Measurements from ENCODE around the gene RAD51B. TPM values are rescaled to one million over a fixed set of nuclear protein-coding genes. Genes with fewer than 3 reads are reported as not detected.

RAD51B gene
- total RNA-seq, 1 experiment from 2014 or later: 10.8 TPM

- TF ChIP-seq EZH2 (IDR thresholded peaks at IDR 0.05; ENCODE audit: low read length, unreplicated experiment) (no peak), EZH2phosphoT487 (IDR thresholded peaks at IDR 0.05; ENCODE audit: borderline replicate concordance, low read length) (no peak), CTCF (conservative IDR thresholded peaks at IDR 0.05; ENCODE audit: low read depth, low read length) (no peak)
- H3K9me3 ChIP-seq (ENCODE audit: low read length): no peaks in the 10 kb centered on the region
- peaks cover 5% of the 10 kb centered on the region for H3F3A ChIP-seq (ENCODE audit: low read length, unreplicated experiment)
- H3K79me2 ChIP-seq (ENCODE audit: low read length): no peaks in the 10 kb centered on the region
- ChIA-PET CTCF (no interaction called here), POLR2A (ENCODE audit: unreplicated experiment) (no interaction called here)
- no peaks in the 10 kb centered on the region for H4K20me1 ChIP-seq (ENCODE audit: low read length)
- H3K4me2 ChIP-seq (ENCODE audit: low read length): no peak overlapping the region
- H3K4me3 ChIP-seq (ENCODE audit: low read length): no peak overlapping the region
- DNase-seq (no peak), ATAC-seq (no peak)
- no peak overlapping the region for H3K9ac ChIP-seq (ENCODE audit: low read length)
- no peak overlapping the region for H3K27ac ChIP-seq (ENCODE audit: low read length)
- intact Hi-C loops (cut with micrococcal nuclease): loop anchor here (2.0 kb wide), 1 partner anchor 26 kb away; no protein-coding TSS in a partner anchor
- H3K36me3 ChIP-seq (ENCODE audit: low read depth, low read length): no peaks in the 10 kb centered on the region
- no TSS peak for BruUV-seq (replicated peaks)
- no peak overlapping the region for H2AFZ ChIP-seq (ENCODE audit: low read length)
- peaks cover 59% of the 10 kb centered on the region for H3K4me1 ChIP-seq (ENCODE audit: insufficient read depth, low read length)
- no peaks in the 10 kb centered on the region for H3K27me3 ChIP-seq (ENCODE audit: low read length)
- no peaks in the 10 kb centered on the region for H3K9me2 ChIP-seq (replicated peaks; ENCODE audit: low read length)
Measured at GRCh38 chr14:68551045-68551683, 731.6 kb downstream of the RAD51B start.

- Histone ChIP-seq H3K27me3 (ENCODE audit: low read length) (no peaks in the 10 kb centered on the region), H2AFZ (ENCODE audit: low read length) (no peak overlapping the region), H3F3A (ENCODE audit: low read length, unreplicated experiment) (peaks cover 5% of the 10 kb centered on the region), H3K4me3 (ENCODE audit: low read length) (no peak overlapping the region), H3K9ac (ENCODE audit: low read length) (no peak overlapping the region), H3K4me1 (ENCODE audit: insufficient read depth, low read length) (peaks cover 50% of the 10 kb centered on the region), H3K27ac (ENCODE audit: low read length) (no peak overlapping the region), H3K9me2 (replicated peaks; ENCODE audit: low read length) (no peaks in the 10 kb centered on the region), H3K9me3 (ENCODE audit: low read length) (no peaks in the 10 kb centered on the region), H3K79me2 (ENCODE audit: low read length) (no peaks in the 10 kb centered on the region), H4K20me1 (ENCODE audit: low read length) (no peaks in the 10 kb centered on the region), H3K36me3 (ENCODE audit: low read depth, low read length) (no peaks in the 10 kb centered on the region), H3K4me2 (ENCODE audit: low read length) (no peak overlapping the region)
- intact Hi-C loops (cut with micrococcal nuclease): no loop called here
- TF ChIP-seq EZH2 (IDR thresholded peaks at IDR 0.05; ENCODE audit: low read length, unreplicated experiment) (no peak), EZH2phosphoT487 (IDR thresholded peaks at IDR 0.05; ENCODE audit: borderline replicate concordance, low read length) (no peak), CTCF (conservative IDR thresholded peaks at IDR 0.05; ENCODE audit: low read depth, low read length) (no peak)
- DNase-seq (no peak), ATAC-seq (no peak)
- BruUV-seq (replicated peaks): no TSS peak
- POLR2A ChIA-PET (ENCODE audit: unreplicated experiment): no interaction called here
- CTCF ChIA-PET: no interaction called here
Measured at GRCh38 chr14:68552075-68552474, 732.5 kb downstream of the RAD51B start.

DNA sequence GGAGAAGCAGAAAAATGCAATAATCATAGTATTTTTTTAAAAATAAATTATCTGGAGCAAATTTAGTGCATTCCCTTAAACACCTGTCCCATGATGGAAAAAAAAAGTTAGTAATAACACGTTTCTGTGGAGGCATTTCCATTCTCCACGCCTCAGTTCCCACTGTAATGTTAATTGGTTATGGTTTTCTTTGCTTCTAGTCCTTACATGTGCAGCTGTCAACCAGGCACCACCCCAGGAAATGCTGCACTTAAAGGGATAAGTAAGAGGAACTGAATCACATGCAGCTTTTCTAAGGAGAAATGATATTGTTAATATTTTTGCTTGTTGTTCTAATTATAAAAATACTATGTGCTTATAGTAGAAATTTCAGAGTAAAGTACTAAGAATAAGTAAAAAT lies 733.0 kb downstream of the RAD51B start:
- POLR2A ChIA-PET (ENCODE audit: unreplicated experiment): no interaction called here
- CTCF ChIA-PET: no interaction called here
- Histone ChIP-seq H4K20me1 (ENCODE audit: low read length) (no peaks in the 10 kb centered on the region), H3K9ac (ENCODE audit: low read length) (no peak overlapping the region), H3K79me2 (ENCODE audit: low read length) (no peaks in the 10 kb centered on the region), H3K4me3 (ENCODE audit: low read length) (no peak overlapping the region), H3K27ac (ENCODE audit: low read length) (no peak overlapping the region), H3K36me3 (ENCODE audit: low read depth, low read length) (no peaks in the 10 kb centered on the region), H3F3A (ENCODE audit: low read length, unreplicated experiment) (peaks cover 4% of the 10 kb centered on the region), H3K9me2 (replicated peaks; ENCODE audit: low read length) (no peaks in the 10 kb centered on the region), H3K4me2 (ENCODE audit: low read length) (no peak overlapping the region), H3K27me3 (ENCODE audit: low read length) (no peaks in the 10 kb centered on the region), H2AFZ (ENCODE audit: low read length) (no peak overlapping the region), H3K9me3 (ENCODE audit: low read length) (no peaks in the 10 kb centered on the region), H3K4me1 (ENCODE audit: insufficient read depth, low read length) (peaks cover 45% of the 10 kb centered on the region)
- BruUV-seq (replicated peaks): no TSS peak
- ATAC-seq (no peak), DNase-seq (no peak)
- intact Hi-C loops (cut with micrococcal nuclease): no loop called here
- TF ChIP-seq CTCF (conservative IDR thresholded peaks at IDR 0.05; ENCODE audit: low read depth, low read length) (no peak), EZH2phosphoT487 (IDR thresholded peaks at IDR 0.05; ENCODE audit: borderline replicate concordance, low read length) (no peak), EZH2 (IDR thresholded peaks at IDR 0.05; ENCODE audit: low read length, unreplicated experiment) (no peak)

All from PC-3 (cell line).